CD8-positive, alpha-beta memory T cell (primary cell): ENCODE results near the gene PRPF40B. TPM values are rescaled to one million over a fixed set of nuclear protein-coding genes. Genes with fewer than 3 reads are reported as not detected.

ENCODE experiments used
- CTCF ChIA-PET: fragments of 350-600 bp; sonication (Branson Sonifier 250); formaldehyde crosslinking; loops from one replicate; lab custom pipeline; 2021; ENCODE audit warnings: antibody characterized with exemption; lab: Charles Lee
- POLR2A ChIA-PET: fragments of 350-600 bp; sonication (Branson Sonifier 250); formaldehyde crosslinking; loops from one replicate; lab custom pipeline; 2021; ENCODE audit warnings: antibody characterized with exemption; lab: Charles Lee
- DNase-seq, 5 donors: peaks; one replicate each; pipeline versions ENCODE4 v3.0.0 to v3.0.0-alpha.2; 2020 to 2022; ENCODE audit warnings: mixed read lengths in 1 of 5
- H3K27ac ChIP-seq: one replicate; pipeline ENCODE4 v1.7.0; 2013; ENCODE audit warnings: low read depth, mild to moderate bottlenecking, low read length, moderate library complexity
- H3K27me3 ChIP-seq: 2 replicates; pipeline ENCODE4 v1.7.0; 2013; ENCODE audit warnings: low read length, mild to moderate bottlenecking; ENCODE audit not compliant: insufficient read depth, poor library complexity, severe bottlenecking
- H3K36me3 ChIP-seq: 2 replicates; pipeline ENCODE4 v1.7.0; 2013; ENCODE audit warnings: mild to moderate bottlenecking, low read length, moderate library complexity; ENCODE audit not compliant: insufficient read depth
- H3K4me1 ChIP-seq: 2 replicates; pipeline ENCODE4 v1.7.0; 2013; ENCODE audit warnings: mild to moderate bottlenecking, low read length, moderate library complexity; ENCODE audit not compliant: insufficient read depth
- H3K4me3 ChIP-seq: 2 replicates; pipeline ENCODE4 v1.7.0; 2013; ENCODE audit warnings: mild to moderate bottlenecking, low read length
- H3K9me3 ChIP-seq: 2 replicates; pipeline ENCODE4 v1.7.0; 2013; ENCODE audit warnings: mild to moderate bottlenecking, low read length
- H3K27ac Mint-ChIP-seq, 8 donors: one replicate each; pipeline ENCODE4 v1.8.0; 2020 to 2021; ENCODE audit warnings: mixed read lengths in 8 of 8, mild to moderate bottlenecking in 6 of 8, inconsistent platforms in 3 of 8, moderate library complexity in 3 of 8
- H3K27me3 Mint-ChIP-seq, 2 donors: one replicate each; pipeline ENCODE4 v1.8.0; 2020 to 2021; ENCODE audit warnings: mixed read lengths in 2 of 2, mild to moderate bottlenecking in 1 of 2, moderate library complexity in 1 of 2
- H3K36me3 Mint-ChIP-seq, 3 donors: one replicate each; pipeline ENCODE4 v1.8.0; 2020 to 2021; ENCODE audit warnings: mixed read lengths in 3 of 3, inconsistent platforms in 1 of 3, mild to moderate bottlenecking in 1 of 3
- H3K4me1 Mint-ChIP-seq, 3 donors: one replicate each; pipeline ENCODE4 v1.8.0; 2020 to 2021; ENCODE audit warnings: mixed read lengths in 3 of 3, inconsistent platforms in 1 of 3, mild to moderate bottlenecking in 1 of 3
- H3K4me3 Mint-ChIP-seq, 7 donors: one replicate each; pipeline ENCODE4 v1.8.0; 2020 to 2021; ENCODE audit warnings: mixed read lengths in 7 of 7, mild to moderate bottlenecking in 6 of 7, moderate library complexity in 4 of 7, inconsistent platforms in 2 of 7
- H3K9me3 Mint-ChIP-seq, 5 donors: one replicate each; pipeline ENCODE4 v1.8.0; 2020 to 2022; ENCODE audit warnings: mixed read lengths in 5 of 5, mild to moderate bottlenecking in 3 of 5, moderate library complexity in 2 of 5, inconsistent platforms in 1 of 5
- polyA plus RNA-seq: library from polyadenylated mRNA; unstranded; fragments of 300-500 nt; fragmentation: Illumina TruSeq; gene quantifications from one replicate; pipeline ENCODE4 v1.2.3, GENCODE V29; 2021
- total RNA-seq, 2 experiments: library from RNA; stranded (reverse); gene quantifications; one replicate each; pipeline ENCODE4 v1.2.3, GENCODE V29; 2021

PRPF40B gene
- total and polyA plus RNA-seq, 3 experiments from 2014 or later: 2.0 to 9.9 (median 9.0) TPM

GRCh38 chr12:49583366-49584094 is 39.8 kb upstream of the PRPF40B start:
- no peaks in the 10 kb centered on the region for H3K36me3 ChIP-seq
- H3K27me3 ChIP-seq: no peaks in the 10 kb centered on the region
- H3K4me1 ChIP-seq: peaks cover 8% of the 10 kb centered on the region
- H3K4me3 Mint-ChIP-seq: no peak overlapping the region
- peaks cover 4 to 11% (median 5%) of the 10 kb centered on the region in 3 donors for H3K4me1 Mint-ChIP-seq
- no peak overlapping the region for H3K4me3 ChIP-seq
- no peak for DNase-seq
- H3K9me3 ChIP-seq: no peaks in the 10 kb centered on the region
- H3K27me3 Mint-ChIP-seq: no peaks in the 10 kb centered on the region
- CTCF ChIA-PET: no interaction called here
- POLR2A ChIA-PET: no interaction called here
- peaks cover 0 to 39% (median 9%) of the 10 kb centered on the region in 3 donors for H3K36me3 Mint-ChIP-seq
- no peak overlapping the region for H3K27ac ChIP-seq
- peak overlapping the region in 1 of 8 donors; percentile 73 for H3K27ac Mint-ChIP-seq
- no peaks in the 10 kb centered on the region for H3K9me3 Mint-ChIP-seq

GRCh38 chr12:49584591-49584990 is 38.8 kb upstream of the PRPF40B start:
- Mint-ChIP-seq H3K9me3 (no peaks in the 10 kb centered on the region), H3K36me3 (peaks cover 0 to 39% (median 10%) of the 10 kb centered on the region in 3 donors), H3K27ac (peak overlapping the region in 2 of 8 donors; percentile 40 to 47), H3K4me1 (peaks cover 4 to 11% (median 5%) of the 10 kb centered on the region in 3 donors), H3K4me3 (no peak overlapping the region), H3K27me3 (no peaks in the 10 kb centered on the region)
- no peak overlapping the region for H3K4me3 ChIP-seq
- no peaks in the 10 kb centered on the region for H3K27me3 ChIP-seq
- no peak overlapping the region for H3K27ac ChIP-seq
- H3K36me3 ChIP-seq: no peaks in the 10 kb centered on the region
- DNase-seq: no peak
- CTCF ChIA-PET: interaction anchor here (1.3 kb wide), 1 partner anchor 38 kb away, joined by 3 read pairs; the partner anchor contains the start of gene PRPF40B
- H3K4me1 ChIP-seq: peaks cover 8% of the 10 kb centered on the region
- POLR2A ChIA-PET: no interaction called here
- H3K9me3 ChIP-seq: no peaks in the 10 kb centered on the region

GRCh38 chr12:49585477-49586459 is 37.6 kb upstream of the PRPF40B start:
- H3K27me3 Mint-ChIP-seq: no peaks in the 10 kb centered on the region

GRCh38 chr12:49587174-49587908 is 36.0 kb upstream of the PRPF40B start:
- Mint-ChIP-seq H3K4me1 (peaks cover 0 to 1% (median 0%) of the 10 kb centered on the region in 3 donors), H3K9me3 (peaks cover 0 to 3% (median 0%) of the 10 kb centered on the region in 5 donors), H3K4me3 (no peak overlapping the region), H3K36me3 (peaks cover 14 to 42% (median 16%) of the 10 kb centered on the region in 3 donors), H3K27me3 (no peaks in the 10 kb centered on the region), H3K27ac (no peak overlapping the region)
- POLR2A ChIA-PET: no interaction called here
- DNase-seq: no peak
- no peaks in the 10 kb centered on the region for H3K36me3 ChIP-seq
- H3K4me3 ChIP-seq: no peak overlapping the region
- CTCF ChIA-PET: no interaction called here
- no peaks in the 10 kb centered on the region for H3K4me1 ChIP-seq
- H3K9me3 ChIP-seq: no peaks in the 10 kb centered on the region
- no peak overlapping the region for H3K27ac ChIP-seq
- H3K27me3 ChIP-seq: no peaks in the 10 kb centered on the region

More at GRCh38 chr12:49585477-49586459, 37.6 kb upstream of the PRPF40B start:
- H3K4me3 ChIP-seq: no peak overlapping the region
- POLR2A ChIA-PET: no interaction called here
- no peak overlapping the region for H3K4me3 Mint-ChIP-seq
- H3K36me3 Mint-ChIP-seq: peaks cover 9 to 39% (median 12%) of the 10 kb centered on the region in 3 donors
- peaks cover 0 to 5% (median 1%) of the 10 kb centered on the region in 3 donors for H3K4me1 Mint-ChIP-seq
- no peak overlapping the region for H3K27ac Mint-ChIP-seq
- H3K9me3 Mint-ChIP-seq: peaks cover 0 to 2% (median 0%) of the 10 kb centered on the region in 5 donors
- H3K4me1 ChIP-seq: peaks cover 2% of the 10 kb centered on the region
- no peaks in the 10 kb centered on the region for H3K27me3 ChIP-seq
- no peak overlapping the region for H3K27ac ChIP-seq
- H3K36me3 ChIP-seq: no peaks in the 10 kb centered on the region
- DNase-seq: no peak
- CTCF ChIA-PET: interaction anchor here (1.1 to 1.3 kb wide), 2 partner anchors 19 to 37 kb away, joined by 3 read pairs; partner anchors contain the start of genes FAM186B and PRPF40B
- H3K9me3 ChIP-seq: no peaks in the 10 kb centered on the region

- Mint-ChIP-seq H3K4me1 (peaks cover 0 to 1% (median 0%) of the 10 kb centered on the region in 3 donors), H3K4me3 (no peak overlapping the region), H3K36me3 (peaks cover 14 to 36% (median 15%) of the 10 kb centered on the region in 3 donors), H3K9me3 (peaks cover 0 to 3% (median 0%) of the 10 kb centered on the region in 5 donors), H3K27me3 (no peaks in the 10 kb centered on the region), H3K27ac (no peak overlapping the region)
- POLR2A ChIA-PET: no interaction called here
- Histone ChIP-seq H3K27ac (no peak overlapping the region), H3K27me3 (no peaks in the 10 kb centered on the region), H3K36me3 (no peaks in the 10 kb centered on the region), H3K4me3 (no peak overlapping the region), H3K4me1 (no peaks in the 10 kb centered on the region), H3K9me3 (no peaks in the 10 kb centered on the region)
- DNase-seq: no peak
- CTCF ChIA-PET: no interaction called here
Measured at GRCh38 chr12:49588281-49588680, 35.1 kb upstream of the PRPF40B start.

GRCh38 chr12:49588721-49589516 is 34.4 kb upstream of the PRPF40B start:
- Histone ChIP-seq H3K4me1 (no peaks in the 10 kb centered on the region), H3K36me3 (no peaks in the 10 kb centered on the region), H3K27me3 (no peaks in the 10 kb centered on the region), H3K4me3 (no peak overlapping the region), H3K27ac (no peak overlapping the region), H3K9me3 (no peaks in the 10 kb centered on the region)
- no peak for DNase-seq
- H3K27ac Mint-ChIP-seq: no peak overlapping the region
- peaks cover 14 to 29% (median 15%) of the 10 kb centered on the region in 3 donors for H3K36me3 Mint-ChIP-seq
- H3K4me3 Mint-ChIP-seq: no peak overlapping the region
- CTCF ChIA-PET: no interaction called here
- POLR2A ChIA-PET: no interaction called here
- peaks cover 0 to under 1% (median 0%) of the 10 kb centered on the region in 3 donors for H3K4me1 Mint-ChIP-seq
- H3K9me3 Mint-ChIP-seq: peaks cover 0 to 3% (median 0%) of the 10 kb centered on the region in 5 donors
- no peaks in the 10 kb centered on the region for H3K27me3 Mint-ChIP-seq

DNA sequence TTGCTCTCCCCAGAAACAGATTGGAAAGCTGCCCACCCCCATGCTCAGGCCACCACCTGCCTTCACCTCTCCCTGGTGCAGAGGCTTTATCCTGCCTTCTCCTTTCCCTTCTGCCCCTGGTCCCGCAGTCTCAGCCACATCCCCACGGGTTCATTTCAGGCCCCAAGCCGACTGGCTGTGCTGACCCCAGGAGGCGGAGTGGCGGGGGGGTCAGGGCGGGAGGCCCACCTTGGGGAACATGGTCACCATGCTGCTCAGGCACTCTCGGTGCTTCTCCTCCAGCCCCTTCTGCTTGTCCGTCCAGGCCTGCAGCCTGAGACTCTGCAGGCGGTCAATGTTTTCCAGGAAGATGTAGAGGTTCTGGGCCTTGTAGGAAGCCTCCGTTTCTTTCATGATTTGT is 24.8 kb upstream of the PRPF40B start:
- Histone ChIP-seq H3K4me1 (no peaks in the 10 kb centered on the region), H3K36me3 (no peaks in the 10 kb centered on the region), H3K27ac (no peak overlapping the region), H3K9me3 (no peaks in the 10 kb centered on the region), H3K27me3 (no peaks in the 10 kb centered on the region), H3K4me3 (no peak overlapping the region)
- H3K4me1 Mint-ChIP-seq: no peaks in the 10 kb centered on the region
- H3K27ac Mint-ChIP-seq: peak overlapping the region in 2 of 8 donors; percentile 56 to 75
- H3K36me3 Mint-ChIP-seq: no peaks in the 10 kb centered on the region
- H3K9me3 Mint-ChIP-seq: no peaks in the 10 kb centered on the region
- CTCF ChIA-PET: no interaction called here
- H3K27me3 Mint-ChIP-seq: no peaks in the 10 kb centered on the region
- no peak for DNase-seq
- no peak overlapping the region for H3K4me3 Mint-ChIP-seq
- POLR2A ChIA-PET: no interaction called here
